SK-N-MC (cell line): ENCODE results near the gene ERAL1.
"Not testable (repeated sequence)": the region's sequence is repeated elsewhere in the genome, so short reads cannot be mapped to it uniquely, and the experiment has no call there.

Source experiments
- DNase-seq: peaks from one replicate; pipeline ENCODE4 v3.0.0-alpha.2; 2011; ENCODE audit warnings: low read depth, low spot score
- H3K27ac ChIP-seq: fragments of 200-600 bp; sonication (generic); 2 replicates; pipeline ENCODE4 v1.5.1; 2016; ENCODE audit warnings: mixed run types
- H3K36me3 ChIP-seq: fragments of 200-600 bp; sonication (generic); 2 replicates; pipeline ENCODE4 v1.6.1; 2017; ENCODE audit warnings: antibody characterized with exemption, low read length, mixed read lengths; ENCODE audit not compliant: insufficient read depth
- H3K4me3 ChIP-seq: fragments of 200-600 bp; sonication (generic); 2 replicates; pipeline ENCODE4 v1.5.1; 2016
- H3K9ac ChIP-seq: fragments of 200-600 bp; sonication (generic); 2 replicates; pipeline ENCODE4 v1.8.0; 2017; ENCODE audit warnings: mixed run types, mixed read lengths; ENCODE audit not compliant: insufficient read length
- H3K9me3 ChIP-seq: fragments of 200-600 bp; sonication (generic); 2 replicates; pipeline ENCODE4 v1.6.1; 2017; ENCODE audit warnings: low read depth, mild to moderate bottlenecking, antibody characterized with exemption, low read length, moderate library complexity, mixed read lengths
- EZH2 ChIP-seq: fragments of 200-600 bp; sonication (generic); IDR thresholded peaks from one replicate; pipeline ENCODE4 v1.6.1; 2017; ENCODE audit warnings: antibody characterized with exemption
- FOXP2 ChIP-seq: optimal IDR thresholded peaks from 2 replicates; pipeline ENCODE3; 2011; ENCODE audit warnings: mild to moderate bottlenecking, moderate library complexity; ENCODE audit not compliant: insufficient read depth; ENCODE audit errors: extremely low read length, control extremely low read depth
- POLR2AphosphoS5 ChIP-seq: IDR thresholded peaks from 2 replicates; pipeline ENCODE4 v1.6.1; 2012; ENCODE audit warnings: mild to moderate bottlenecking, low read depth, low read length, borderline replicate concordance

Gene ERAL1

GRCh38 chr17:28818819-28819221, 36.0 kb upstream of the ERAL1 start:
- no peak overlapping the region for H3K9ac ChIP-seq
- no peaks in the 10 kb centered on the region for H3K9me3 ChIP-seq
- H3K27ac ChIP-seq: peak overlapping the region; percentile 12; the same call in 1 of the 2 replicates
- TF ChIP-seq EZH2: no peak
- TF ChIP-seq FOXP2: no peak
- TF ChIP-seq POLR2AphosphoS5: no peak
- H3K36me3 ChIP-seq: no peaks in the 10 kb centered on the region
- DNase-seq: no peak
- no peak overlapping the region for H3K4me3 ChIP-seq

- Histone ChIP-seq H3K27ac (peak overlapping the region; percentile 32; the same call in 1 of the 2 replicates), H3K9ac (no peak overlapping the region), H3K36me3 (no peaks in the 10 kb centered on the region), H3K9me3 (no peaks in the 10 kb centered on the region), H3K4me3 (no peak overlapping the region)
- TF ChIP-seq EZH2: no peak
- DNase-seq: no peak
Measured at GRCh38 chr17:28819582-28819981, 35.2 kb upstream of the ERAL1 start.

GRCh38 chr17:28827672-28828071, 27.1 kb upstream of the ERAL1 start:
- TF ChIP-seq EZH2 (no peak), POLR2AphosphoS5 (no peak), FOXP2 (no peak)
- Histone ChIP-seq H3K27ac (peak overlapping the region; percentile 36; the same call in 1 of the 2 replicates), H3K9me3 (no peaks in the 10 kb centered on the region), H3K4me3 (no peak overlapping the region), H3K9ac (no peak overlapping the region), H3K36me3 (0 out of 2 replicates have a peak, but pooled peaks cover 4% of the 10 kb centered on the region)
- DNase-seq: no peak

- no peak for DNase-seq
- TF ChIP-seq EZH2: no peak
- 0 out of 2 replicates have a peak, but pooled peaks cover 4% of the 10 kb centered on the region for H3K36me3 ChIP-seq
- H3K9me3 ChIP-seq: no peaks in the 10 kb centered on the region
- no peak overlapping the region for H3K9ac ChIP-seq
- no peak overlapping the region for H3K4me3 ChIP-seq
- H3K27ac ChIP-seq: no peak overlapping the region; the same call in 1 of the 2 replicates
Measured at GRCh38 chr17:28828294-28829040, 26.3 kb upstream of the ERAL1 start.

- Histone ChIP-seq H3K9ac (no peak overlapping the region), H3K4me3 (no peak overlapping the region), H3K27ac (peak overlapping the region; percentile 54; the same call in 1 of the 2 replicates), H3K9me3 (no peaks in the 10 kb centered on the region), H3K36me3 (0 out of 2 replicates have a peak, but pooled peaks cover 4% of the 10 kb centered on the region)
- TF ChIP-seq POLR2AphosphoS5 (no peak), EZH2 (no peak), FOXP2 (no peak)
- no peak for DNase-seq
Measured at GRCh38 chr17:28834420-28834819, 20.4 kb upstream of the ERAL1 start.

GRCh38 chr17:28836541-28836940, 18.3 kb upstream of the ERAL1 start:
- not testable (repeated sequence) for H3K9ac ChIP-seq, H3K36me3 ChIP-seq, H3K27ac ChIP-seq, DNase-seq, H3K9me3 ChIP-seq, H3K4me3 ChIP-seq

- TF ChIP-seq POLR2AphosphoS5 (no peak), EZH2 (no peak), FOXP2 (no peak)
- Histone ChIP-seq H3K9me3 (no peaks in the 10 kb centered on the region), H3K27ac (peak overlapping the region; percentile 37; the same call in 1 of the 2 replicates), H3K4me3 (no peak overlapping the region), H3K36me3 (no peaks in the 10 kb centered on the region), H3K9ac (no peak overlapping the region)
- no peak for DNase-seq
Measured at GRCh38 chr17:28839221-28839620, 15.6 kb upstream of the ERAL1 start.

GRCh38 chr17:28841901-28842281, 12.9 kb upstream of the ERAL1 start:
- no peak overlapping the region for H3K27ac ChIP-seq
- no peak for DNase-seq
- TF ChIP-seq EZH2 (no peak), FOXP2 (no peak), POLR2AphosphoS5 (no peak)
- H3K4me3 ChIP-seq: peak overlapping the region; percentile 93
- H3K9me3 ChIP-seq: no peaks in the 10 kb centered on the region
- no peaks in the 10 kb centered on the region for H3K36me3 ChIP-seq
- H3K9ac ChIP-seq: peak overlapping the region; percentile 82
